ENCODE results near the gene CTDSP2. TPM values are rescaled to one million over a fixed set of nuclear protein-coding genes. Genes with fewer than 3 reads are reported as not detected.

CTDSP2 gene
- total and polyA plus RNA-seq, 2 donors = 50.4 to 68.6 TPM

- Histone ChIP-seq H3K27me3 (ENCODE audit: control insufficient read depth in 2 of 2, insufficient read depth in 1 of 2, low read length in 1 of 2) (peaks cover 20 to 39% of the 10 kb centered on the region in 2 donors), H3K27ac (ENCODE audit: low read depth in 1 of 2, low read length in 1 of 2) (peak overlapping the region; percentile 48 to 66), H3K4me3 (ENCODE audit: low read length in 2 of 2) (peak overlapping the region; percentile 67 to 78), H3K4me1 (ENCODE audit: control insufficient read depth in 2 of 2, insufficient read depth in 2 of 2, low read length in 2 of 2) (peaks cover 7 to 35% of the 10 kb centered on the region in 2 donors), H3K36me3 (ENCODE audit: control insufficient read depth in 2 of 2, insufficient read depth in 2 of 2, low read length in 1 of 2) (peaks cover 0 to 4% of the 10 kb centered on the region in 2 donors), H3K9me3 (ENCODE audit: control insufficient read depth in 2 of 2, insufficient read depth in 1 of 2, low read length in 1 of 2) (peaks cover 0 to 4% of the 10 kb centered on the region in 2 donors)
- WGBS = 7% methylated on average over 16 of the region's 16 CpGs
- peak in 6 of 9 donors; percentile 56 to 87 (median 68) for DNase-seq (ENCODE audit: low read depth in 6 of 9, low spot score in 9 of 9)
These were observed 75.2 kb downstream of the CTDSP2 start for GRCh38 chr12:57771236-57771872.

- Histone ChIP-seq H3K27me3 (ENCODE audit: control insufficient read depth in 2 of 2, insufficient read depth in 1 of 2, low read length in 1 of 2) (peaks cover 26 to 45% of the 10 kb centered on the region in 2 donors), H3K9me3 (ENCODE audit: control insufficient read depth in 2 of 2, insufficient read depth in 1 of 2, low read length in 1 of 2) (peaks cover 0 to 7% of the 10 kb centered on the region in 2 donors), H3K4me3 (ENCODE audit: low read length in 2 of 2) (no peak overlapping the region), H3K27ac (ENCODE audit: low read depth in 1 of 2, low read length in 1 of 2) (no peak overlapping the region), H3K4me1 (ENCODE audit: control insufficient read depth in 2 of 2, insufficient read depth in 2 of 2, low read length in 2 of 2) (peaks cover 13 to 41% of the 10 kb centered on the region in 2 donors), H3K36me3 (ENCODE audit: control insufficient read depth in 2 of 2, insufficient read depth in 2 of 2, low read length in 1 of 2) (peaks cover 0 to 4% of the 10 kb centered on the region in 2 donors)
- WGBS = 97% methylated on average over 4 of the region's 4 CpGs
- no peak for DNase-seq (ENCODE audit: low read depth in 6 of 9, low spot score in 9 of 9)
These were observed 75.8 kb downstream of the CTDSP2 start for GRCh38 chr12:57770734-57771133.

Other genes with a start within 250 kb of the CTDSP2 start
- gene DTX3, start 241.9 kb downstream of the CTDSP2 start, total RNA-seq = 16.6 TPM
- 36.8 TPM for gene DTX3, start 241.9 kb downstream of the CTDSP2 start, polyA plus RNA-seq
- gene ARHGEF25, start 235.3 kb downstream of the CTDSP2 start, total RNA-seq = 2.0 TPM
- gene ARHGEF25, start 235.3 kb downstream of the CTDSP2 start, polyA plus RNA-seq = 8.5 TPM
- gene B4GALNT1, start 213.5 kb downstream of the CTDSP2 start, total RNA-seq = 0.57 TPM
- gene B4GALNT1, start 213.5 kb downstream of the CTDSP2 start, polyA plus RNA-seq = 1.3 TPM
- 111 TPM for gene OS9, start 152.6 kb downstream of the CTDSP2 start, total RNA-seq
- gene OS9, start 152.6 kb downstream of the CTDSP2 start, polyA plus RNA-seq = 166 TPM
- 14.4 TPM for gene AGAP2, start 108.0 kb downstream of the CTDSP2 start, total RNA-seq
- 15.5 TPM for gene AGAP2, start 108.0 kb downstream of the CTDSP2 start, polyA plus RNA-seq
- gene TSPAN31, start 101.7 kb downstream of the CTDSP2 start, total RNA-seq = 25.3 TPM
- 31.4 TPM for gene TSPAN31, start 101.7 kb downstream of the CTDSP2 start, polyA plus RNA-seq
- 96.8 TPM for gene CDK4, start 94.4 kb downstream of the CTDSP2 start, total RNA-seq
- gene CDK4, start 94.4 kb downstream of the CTDSP2 start, polyA plus RNA-seq = 38.5 TPM
- gene MARCHF9, start 91.6 kb downstream of the CTDSP2 start, total RNA-seq = 10.7 TPM
- 54.9 TPM for gene MARCHF9, start 91.6 kb downstream of the CTDSP2 start, polyA plus RNA-seq
- gene CYP27B1, start 79.7 kb downstream of the CTDSP2 start, total RNA-seq = 0.42 TPM
- gene CYP27B1, start 79.7 kb downstream of the CTDSP2 start, polyA plus RNA-seq = 0.82 TPM
- 10.6 TPM for gene METTL1, start 74.6 kb downstream of the CTDSP2 start, total RNA-seq
- gene METTL1, start 74.6 kb downstream of the CTDSP2 start, polyA plus RNA-seq = 12.9 TPM
- gene EEF1AKMT3, start 74.1 kb downstream of the CTDSP2 start, total RNA-seq = 1.3 TPM
- 2.4 TPM for gene EEF1AKMT3, start 74.1 kb downstream of the CTDSP2 start, polyA plus RNA-seq
- 29.2 TPM for gene TSFM, start 63.9 kb downstream of the CTDSP2 start, total RNA-seq
- 28.6 TPM for gene TSFM, start 63.9 kb downstream of the CTDSP2 start, polyA plus RNA-seq
- 2.4 TPM for gene AVIL, start 28.0 kb downstream of the CTDSP2 start, total RNA-seq
- gene AVIL, start 28.0 kb downstream of the CTDSP2 start, polyA plus RNA-seq = 17.0 TPM
- 36.0 TPM for gene ATP23, start 94.8 kb upstream of the CTDSP2 start, total RNA-seq
- 15.6 TPM for gene ATP23, start 94.8 kb upstream of the CTDSP2 start, polyA plus RNA-seq